ENCODE measurements around the gene CEP128. TPM values are rescaled to one million over a fixed set of nuclear protein-coding genes. Genes with fewer than 3 reads are reported as not detected.

Gene CEP128
- total and polyA plus RNA-seq, 2 experiments from 2014 or later = 7.6 to 17.6 TPM

- no peak overlapping the region for H3K4me3 Mint-ChIP-seq
- H4K20me1 ChIP-seq (replicated peaks; ENCODE audit: insufficient read depth) = no peaks in the 10 kb centered on the region; the same call in 1 of the 2 replicates
- peaks cover 6% of the 10 kb centered on the region; the same call in 1 of the 2 replicates for H3K4me1 ChIP-seq (ENCODE audit: insufficient read depth)
- H3K4me2 ChIP-seq = no peak overlapping the region
- H3K27ac Mint-ChIP-seq = no peak overlapping the region; the same call in 1 of the 2 replicates
- H3K36me3 ChIP-seq (ENCODE audit: insufficient read depth) = no peaks in the 10 kb centered on the region
- no peak for ATAC-seq
- no peak for DNase-seq (ENCODE audit: low spot score)
- no peak overlapping the region for H3K4me3 ChIP-seq
- H2AFZ ChIP-seq = no peak overlapping the region
- no peaks in the 10 kb centered on the region for H3K27me3 ChIP-seq (ENCODE audit: insufficient read depth)
- H3K79me2 ChIP-seq (replicated peaks; ENCODE audit: insufficient read depth) = peaks cover 16% of the 10 kb centered on the region
- no peaks in the 10 kb centered on the region for H3F3A ChIP-seq (replicated peaks; ENCODE audit: low read depth)
- TF ChIP-seq STAT1 (IDR thresholded peaks at IDR 0.05; ENCODE audit: unreplicated experiment) (no peak), ETS1 (IDR thresholded peaks at IDR 0.05) (no peak), EZH2phosphoT487 (IDR thresholded peaks at IDR 0.05; ENCODE audit: unreplicated experiment) (no peak), NANOG (IDR thresholded peaks at IDR 0.05; ENCODE audit: borderline replicate concordance) (no peak), JUNB (IDR thresholded peaks at IDR 0.05; ENCODE audit: unreplicated experiment) (no peak), ZNF462 (CRISPR knock-in tag; IDR thresholded peaks at IDR 0.05) (no peak), ZNF114 (CRISPR knock-in tag; IDR thresholded peaks at IDR 0.05) (no peak), REST (IDR thresholded peaks at IDR 0.05; ENCODE audit: unreplicated experiment) (no peak), EZH2 (IDR thresholded peaks at IDR 0.05; ENCODE audit: low read depth, unreplicated experiment) (no peak)
- peaks cover 12% of the 10 kb centered on the region for H3K4me1 Mint-ChIP-seq
- no peaks in the 10 kb centered on the region for H3K9me2 ChIP-seq (ENCODE audit: insufficient read depth)
- H3K27me3 Mint-ChIP-seq (ENCODE audit: insufficient read depth, low read depth, poor library complexity) = no peaks in the 10 kb centered on the region
- peaks cover 1% of the 10 kb centered on the region; the same call in 2 of the 3 replicates for H3K36me3 Mint-ChIP-seq (ENCODE audit: low read depth)
- H3K9me3 Mint-ChIP-seq = no peaks in the 10 kb centered on the region
- H3K27ac ChIP-seq (ENCODE audit: low read depth) = no peak overlapping the region
Observed at GRCh38 chr14:80930095-80930494, 11.4 kb downstream of the CEP128 start.
